SK-N-SH (cell line): Measurements from ENCODE around the gene RAP1GAP.

Experiments
- TF ChIP-seq, protein P1 (sequence below): fragments of 200-600 bp; sonication (generic); IDR thresholded peaks from 2 replicates; pipeline ENCODE4 v1.6.1; 2017; ENCODE audit warnings: antibody characterized with exemption, mild to moderate bottlenecking, moderate library complexity
- TF ChIP-seq, protein P2 (sequence below): fragments of 150-350 bp; IDR thresholded peaks from 2 replicates; pipeline ENCODE4 v1.6.1; 2017; ENCODE audit warnings: antibody characterized with exemption, low read length, low read depth, borderline replicate concordance

DNA sequence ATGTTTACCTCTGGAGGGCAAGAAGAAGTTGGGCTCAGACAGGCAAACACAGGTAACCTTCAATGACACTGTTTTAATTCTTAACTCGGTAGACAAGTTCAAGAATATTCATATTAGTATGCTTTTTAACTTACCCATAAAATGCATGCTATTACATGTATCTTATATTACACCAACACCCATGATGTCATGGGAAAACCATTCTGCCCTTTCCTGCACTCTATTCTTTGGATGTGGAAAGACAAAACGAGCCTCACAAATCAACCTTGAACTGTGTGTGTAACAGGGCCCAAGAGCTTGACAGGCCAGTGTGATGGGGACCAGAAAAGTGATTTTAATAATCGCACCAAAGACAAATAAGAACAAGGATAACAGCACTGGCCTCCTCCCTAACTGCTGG, 22.6 kb upstream of the RAP1GAP start:
- TF ChIP-seq, protein P1, sequence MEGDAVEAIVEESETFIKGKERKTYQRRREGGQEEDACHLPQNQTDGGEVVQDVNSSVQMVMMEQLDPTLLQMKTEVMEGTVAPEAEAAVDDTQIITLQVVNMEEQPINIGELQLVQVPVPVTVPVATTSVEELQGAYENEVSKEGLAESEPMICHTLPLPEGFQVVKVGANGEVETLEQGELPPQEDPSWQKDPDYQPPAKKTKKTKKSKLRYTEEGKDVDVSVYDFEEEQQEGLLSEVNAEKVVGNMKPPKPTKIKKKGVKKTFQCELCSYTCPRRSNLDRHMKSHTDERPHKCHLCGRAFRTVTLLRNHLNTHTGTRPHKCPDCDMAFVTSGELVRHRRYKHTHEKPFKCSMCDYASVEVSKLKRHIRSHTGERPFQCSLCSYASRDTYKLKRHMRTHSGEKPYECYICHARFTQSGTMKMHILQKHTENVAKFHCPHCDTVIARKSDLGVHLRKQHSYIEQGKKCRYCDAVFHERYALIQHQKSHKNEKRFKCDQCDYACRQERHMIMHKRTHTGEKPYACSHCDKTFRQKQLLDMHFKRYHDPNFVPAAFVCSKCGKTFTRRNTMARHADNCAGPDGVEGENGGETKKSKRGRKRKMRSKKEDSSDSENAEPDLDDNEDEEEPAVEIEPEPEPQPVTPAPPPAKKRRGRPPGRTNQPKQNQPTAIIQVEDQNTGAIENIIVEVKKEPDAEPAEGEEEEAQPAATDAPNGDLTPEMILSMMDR: no peak
- TF ChIP-seq, protein P2, sequence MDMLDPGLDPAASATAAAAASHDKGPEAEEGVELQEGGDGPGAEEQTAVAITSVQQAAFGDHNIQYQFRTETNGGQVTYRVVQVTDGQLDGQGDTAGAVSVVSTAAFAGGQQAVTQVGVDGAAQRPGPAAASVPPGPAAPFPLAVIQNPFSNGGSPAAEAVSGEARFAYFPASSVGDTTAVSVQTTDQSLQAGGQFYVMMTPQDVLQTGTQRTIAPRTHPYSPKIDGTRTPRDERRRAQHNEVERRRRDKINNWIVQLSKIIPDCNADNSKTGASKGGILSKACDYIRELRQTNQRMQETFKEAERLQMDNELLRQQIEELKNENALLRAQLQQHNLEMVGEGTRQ: no peak
